T-helper 17 cell (primary cell): Measurements from ENCODE around the gene IRF7. TPM values are rescaled to one million over a fixed set of nuclear protein-coding genes. Genes with fewer than 3 reads are reported as not detected.

Experiments
- total RNA-seq, 4 donors: library from RNA in 2 of 4; stranded (reverse) in 2 of 4; gene quantifications; one replicate each; pipeline ENCODE4 v1.2.3 and lab custom pipeline; 2022 to 2026

Gene IRF7
- total RNA-seq, 2 donors from 2014 or later: 40.3 to 44.0 TPM

Other genes with a start within 250 kb of the IRF7 start
- 1 to 10 TPM; 6.0 to 8.6 TPM for gene B4GALNT4, start 246.5 kb downstream of the IRF7 start, total RNA-seq
- gene PKP3, start 221.7 kb downstream of the IRF7 start, total RNA-seq: not detected
- gene SIGIRR, start 201.0 kb downstream of the IRF7 start, total RNA-seq: 100 to 1,000 TPM; 353 to 409 TPM
- 100 to 1,000 TPM; 131 to 165 TPM for gene ANO9, start 173.9 kb downstream of the IRF7 start, total RNA-seq
- 10 to 100 TPM; 21.8 to 24.5 TPM for gene PTDSS2, start 165.7 kb downstream of the IRF7 start, total RNA-seq
- gene RNH1, start 108.7 kb downstream of the IRF7 start, total RNA-seq: 100 to 1,000 TPM; 108 to 127 TPM
- gene HRAS, start 80.4 kb downstream of the IRF7 start, total RNA-seq: 10 to 100 TPM; 31.4 TPM
- 1 to 10 TPM; 5.7 to 5.8 TPM for gene LRRC56, start 78.4 kb downstream of the IRF7 start, total RNA-seq
- 1 to 10 TPM; 3.8 to 6.0 TPM for gene LMNTD2, start 55.2 kb downstream of the IRF7 start, total RNA-seq
- 10 to 100 TPM; 24.6 to 29.4 TPM for gene RASSF7, start 55.0 kb downstream of the IRF7 start, total RNA-seq
- gene PHRF1, start 39.5 kb downstream of the IRF7 start, total RNA-seq: 10 to 100 TPM; 36.7 to 44.8 TPM
- not detected for gene CDHR5, start 9.0 kb upstream of the IRF7 start, total RNA-seq
- not detected for gene SCT, start 11.2 kb upstream of the IRF7 start, total RNA-seq
- under 1 TPM; 0.40 to 0.89 TPM for gene DRD4, start 21.3 kb upstream of the IRF7 start, total RNA-seq
- gene DEAF1, start 79.3 kb upstream of the IRF7 start, total RNA-seq: 10 to 100 TPM; 55.3 to 77.1 TPM
- gene TMEM80, start 79.9 kb upstream of the IRF7 start, total RNA-seq: 10 to 100 TPM; 20.8 to 21.3 TPM
- gene EPS8L2, start 90.3 kb upstream of the IRF7 start, total RNA-seq: 10 to 100 TPM in 1 of 2 donors, 1 to 10 TPM in 1; 6.8 to 11.7 TPM
- 100 to 1,000 TPM in 1 of 2 donors, 10 to 100 TPM in 1; 60.4 to 102 TPM for gene TALDO1, start 131.5 kb upstream of the IRF7 start, total RNA-seq
- 10 to 100 TPM; 36.7 to 44.3 TPM for gene GATD1, start 161.5 kb upstream of the IRF7 start, total RNA-seq
- under 1 TPM in 1 of 2 donors, not detected in 1; 0.63 TPM for gene CEND1, start 174.1 kb upstream of the IRF7 start, total RNA-seq
- gene SLC25A22, start 182.3 kb upstream of the IRF7 start, total RNA-seq: 10 to 100 TPM; 16.4 to 20.3 TPM
- gene PIDD1, start 189.3 kb upstream of the IRF7 start, total RNA-seq: 10 to 100 TPM; 26.8 to 29.7 TPM
- 1,000 to 10,000 TPM; 4,178 to 4,199 TPM for gene RPLP2, start 194.0 kb upstream of the IRF7 start, total RNA-seq
- gene PNPLA2, start 203.0 kb upstream of the IRF7 start, total RNA-seq: 100 to 1,000 TPM; 178 to 182 TPM
- gene CRACR2B, start 212.0 kb upstream of the IRF7 start, total RNA-seq: 1 to 10 TPM in 1 of 2 donors, under 1 TPM in 1; 0.47 to 1.0 TPM
- gene CD151, start 217.0 kb upstream of the IRF7 start, total RNA-seq: 10 to 100 TPM; 54.9 to 67.3 TPM
- gene POLR2L, start 226.6 kb upstream of the IRF7 start, total RNA-seq: 10 to 100 TPM; 38.5 to 40.5 TPM
- 1 to 10 TPM; 2.1 to 3.0 TPM for gene TSPAN4, start 226.9 kb upstream of the IRF7 start, total RNA-seq